Stomach (tissue), 4 donors: Measurements from ENCODE around the gene USP9X.

Experiments
- CTCF ChIP-seq, 7 experiments: fragments of 450-650 bp in 4 of 7; fragments of 200-600 bp in 3 of 7; sonication (generic) in 3 of 7; IDR thresholded peaks; one replicate each; pipeline ENCODE4 v1.5.1; 2016 to 2019; ENCODE audit warnings: antibody characterized with exemption in 7 of 7, control low read depth in 2 of 7, mild to moderate bottlenecking in 1 of 7
- EP300 ChIP-seq: sonication (generic); formaldehyde crosslinking; IDR thresholded peaks from one replicate; pipeline ENCODE4 v1.6.1; 2017; ENCODE audit warnings: antibody characterized with exemption
- POLR2A ChIP-seq, 4 donors: fragments of 450-650 bp; IDR thresholded peaks; one replicate each; pipeline ENCODE4 v1.6.1; 2016; ENCODE audit warnings: antibody characterized with exemption in 4 of 4, control low read depth in 2 of 4, mild to moderate bottlenecking in 1 of 4, moderate library complexity in 1 of 4
- POLR2AphosphoS5 ChIP-seq, 3 donors: sonication (generic); formaldehyde crosslinking; IDR thresholded peaks; one replicate each; pipeline ENCODE4 v1.6.1; 2016; ENCODE audit warnings: antibody characterized with exemption in 3 of 3

- TF ChIP-seq CTCF (IDR thresholded peaks at IDR 0.05) (peak in 2 of 7 experiments; percentile 8 to 47), POLR2AphosphoS5 (IDR thresholded peaks at IDR 0.05) (no peak), POLR2A (IDR thresholded peaks at IDR 0.05) (no peak), EP300 (no peak)
Measured at GRCh38 chrX:41275661-41276609, 190.7 kb downstream of the USP9X start.
